Activated CD4-positive, alpha-beta T cell treated with anti-CD3 and anti-CD28 coated beads, Interleukin-2, amount 10 ng/mL, durations not matched to agents 24 days and 14 days (primary cell): ENCODE data around the gene EVI2B. TPM values are rescaled to one million over a fixed set of nuclear protein-coding genes. Genes with fewer than 3 reads are reported as not detected.
A peak's percentile ranks its signal among the peaks of the same experiment; 100 is the strongest.
"Not testable (repeated sequence)": the region's sequence is repeated elsewhere in the genome, so short reads cannot be mapped to it uniquely, and the experiment has no call there.

ENCODE experiments used
- DNase-seq: peaks from one replicate; pipeline ENCODE4 v3.0.0; 2022
- H3K27ac Mint-ChIP-seq: one replicate; pipeline ENCODE4 v1.8.0; 2022; ENCODE audit warnings: mild to moderate bottlenecking, mixed read lengths
- H3K27me3 Mint-ChIP-seq: one replicate; pipeline ENCODE4 v1.8.0; 2022; ENCODE audit warnings: mixed read lengths
- H3K36me3 Mint-ChIP-seq: one replicate; pipeline ENCODE4 v1.8.0; 2022; ENCODE audit warnings: low read depth, mild to moderate bottlenecking, mixed read lengths
- H3K4me1 Mint-ChIP-seq: one replicate; pipeline ENCODE4 v1.8.0; 2021; ENCODE audit warnings: mixed read lengths
- H3K4me3 Mint-ChIP-seq: one replicate; pipeline ENCODE4 v1.8.0; 2022; ENCODE audit warnings: mild to moderate bottlenecking, moderate library complexity, mixed read lengths
- H3K9me3 Mint-ChIP-seq: one replicate; pipeline ENCODE4 v1.8.0; 2021; ENCODE audit warnings: mixed read lengths
- intact Hi-C: fragments of 100-400 bp; cut with micrococcal nuclease; formaldehyde crosslinking; loops from one replicate; pipeline ENCODE4 v1.15.1; 2023
- total RNA-seq: library from RNA; stranded (reverse); gene quantifications from 2 replicates; pipeline ENCODE4 v1.2.3, GENCODE V29; 2022

The EVI2B gene
- total RNA-seq, 1 donor from 2014 or later, result 16.6 TPM

DNA sequence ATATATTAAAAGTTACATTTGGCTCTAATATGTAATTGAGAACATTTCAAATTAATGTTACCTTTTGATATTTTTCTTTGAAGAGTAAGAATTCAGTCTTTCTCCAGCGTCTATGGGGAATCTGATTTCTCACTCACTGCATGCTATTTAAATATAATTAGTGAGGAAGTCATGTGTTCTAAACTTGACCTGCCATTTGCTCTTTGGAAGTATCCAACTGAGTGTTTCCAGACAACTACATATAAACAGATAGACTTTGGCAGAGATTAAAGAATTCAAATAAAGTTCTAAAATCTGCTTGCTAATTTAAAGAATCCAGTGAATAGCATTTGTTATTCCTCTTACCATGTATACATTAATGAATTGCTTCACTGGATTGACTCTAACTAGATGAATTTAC, 40.3 kb downstream of the EVI2B start:
- H3K4me3 Mint-ChIP-seq, result no peak overlapping the region

DNA sequence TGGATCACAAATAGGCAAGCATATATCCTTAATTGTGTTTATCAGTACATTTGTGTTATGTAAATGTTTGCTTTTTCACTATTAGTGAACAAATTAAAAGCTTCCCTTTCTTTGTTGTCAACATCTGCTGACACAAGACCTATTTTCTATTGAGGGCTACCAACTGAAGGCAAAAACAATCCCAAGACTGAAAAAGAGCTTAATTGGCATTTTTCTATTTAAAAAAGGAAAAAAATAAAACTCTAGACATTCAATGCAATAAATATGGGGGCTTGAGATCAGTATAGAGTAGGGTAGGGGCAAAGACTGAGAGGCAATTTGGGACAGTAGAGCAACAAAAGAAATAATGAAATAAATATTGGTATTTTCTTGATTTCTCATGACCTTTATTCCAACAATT, 41.1 kb downstream of the EVI2B start:
- no peak overlapping the region for H3K27ac Mint-ChIP-seq

More for the DNA sequence above, 40.3 kb downstream of the EVI2B start:
- H3K27ac Mint-ChIP-seq, result no peak overlapping the region
- no peaks in the 10 kb centered on the region for H3K9me3 Mint-ChIP-seq
- no peaks in the 10 kb centered on the region for H3K36me3 Mint-ChIP-seq
- no peak for DNase-seq
- intact Hi-C loops, result no loop called here
- H3K4me1 Mint-ChIP-seq, result peaks cover 8% of the 10 kb centered on the region
- no peaks in the 10 kb centered on the region for H3K27me3 Mint-ChIP-seq

DNA sequence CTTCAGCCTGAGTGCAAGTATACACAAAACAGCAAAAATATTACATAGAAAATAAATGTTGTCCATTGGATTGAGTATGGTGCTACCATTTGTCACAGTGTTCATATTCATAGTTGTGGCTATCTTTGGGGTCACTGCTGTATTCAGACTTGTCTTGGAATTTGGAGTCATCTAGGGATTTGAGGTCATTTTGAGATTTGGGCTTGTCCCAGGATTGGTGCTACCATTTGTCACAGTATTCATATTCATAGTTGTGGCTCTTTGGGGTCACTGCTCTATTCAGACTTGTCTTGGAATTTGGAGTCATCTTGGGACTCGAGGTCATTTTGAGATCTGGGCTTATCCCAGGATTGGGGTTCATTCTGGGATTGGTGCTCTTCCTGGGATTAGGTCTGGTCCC, 41.6 kb downstream of the EVI2B start:
- H3K27me3 Mint-ChIP-seq, result no peaks in the 10 kb centered on the region
- no peak for DNase-seq
- intact Hi-C loops, result no loop called here
- H3K27ac Mint-ChIP-seq, result no peak overlapping the region
- no peaks in the 10 kb centered on the region for H3K9me3 Mint-ChIP-seq
- H3K4me3 Mint-ChIP-seq, result no peak overlapping the region
- peaks cover 8% of the 10 kb centered on the region for H3K4me1 Mint-ChIP-seq
- H3K36me3 Mint-ChIP-seq, result peaks cover 6% of the 10 kb centered on the region

More for the DNA sequence above, 41.1 kb downstream of the EVI2B start:
- H3K4me1 Mint-ChIP-seq, result peaks cover 8% of the 10 kb centered on the region
- H3K4me3 Mint-ChIP-seq, result no peak overlapping the region
- intact Hi-C loops, result no loop called here
- peaks cover 3% of the 10 kb centered on the region for H3K36me3 Mint-ChIP-seq
- no peaks in the 10 kb centered on the region for H3K9me3 Mint-ChIP-seq
- no peak for DNase-seq
- H3K27me3 Mint-ChIP-seq, result no peaks in the 10 kb centered on the region

DNA sequence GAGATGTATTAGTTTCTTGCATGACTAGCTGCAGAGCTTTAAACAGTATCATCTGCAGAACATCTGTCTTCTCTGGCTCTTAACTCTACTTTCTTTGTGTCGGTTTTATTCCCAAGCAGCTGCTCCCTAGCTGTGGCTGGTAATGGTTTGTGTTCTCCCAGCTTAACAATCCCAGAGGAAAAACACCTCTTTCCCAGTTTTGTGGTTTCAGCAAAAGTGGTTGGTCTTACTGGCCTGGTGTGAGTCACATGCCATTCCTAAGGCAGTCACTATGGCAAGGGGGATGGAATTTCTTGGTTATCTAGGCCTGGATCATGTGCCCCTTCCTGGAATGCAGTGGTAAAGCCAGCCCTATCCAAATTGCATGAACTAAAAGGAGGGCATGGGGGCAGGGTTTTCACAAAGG, 44.3 kb downstream of the EVI2B start:
- H3K36me3 Mint-ChIP-seq, result peaks cover 8% of the 10 kb centered on the region
- no peak overlapping the region for H3K4me3 Mint-ChIP-seq
- intact Hi-C loops, result no loop called here
- peaks cover 2% of the 10 kb centered on the region for H3K4me1 Mint-ChIP-seq
- no peak for DNase-seq
- H3K27me3 Mint-ChIP-seq, result no peaks in the 10 kb centered on the region
- no peak overlapping the region for H3K27ac Mint-ChIP-seq
- no peaks in the 10 kb centered on the region for H3K9me3 Mint-ChIP-seq

DNA sequence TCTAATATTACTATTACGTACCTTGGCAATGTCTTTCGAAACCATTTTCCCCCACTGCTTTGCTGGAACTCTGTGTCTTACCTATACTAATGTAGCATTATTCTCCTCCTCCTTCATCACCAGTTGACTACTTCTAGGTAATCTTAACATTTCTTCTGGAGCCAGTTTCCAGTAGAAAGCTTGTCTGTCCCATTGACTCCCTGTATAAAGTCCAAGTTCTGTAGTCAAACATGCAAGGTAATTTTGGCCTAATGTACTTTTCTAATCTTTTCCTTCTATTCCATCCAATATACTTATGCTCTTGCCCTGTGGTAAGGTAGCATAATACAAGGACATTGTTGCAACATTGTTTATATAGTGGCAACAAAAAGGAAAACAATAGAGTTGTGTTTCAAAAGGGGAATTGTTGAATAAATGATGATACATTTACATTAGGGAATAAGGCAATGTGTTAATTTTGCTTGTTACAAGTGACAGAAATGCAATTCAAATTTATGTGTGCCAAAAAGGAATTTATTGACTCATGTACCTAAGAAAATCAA, 44.7 kb downstream of the EVI2B start:
- intact Hi-C loops, result no loop called here
- Mint-ChIP-seq H3K27ac (no peak overlapping the region), H3K36me3 (peaks cover 8% of the 10 kb centered on the region), H3K4me3 (no peak overlapping the region), H3K9me3 (no peaks in the 10 kb centered on the region), H3K27me3 (no peaks in the 10 kb centered on the region), H3K4me1 (no peaks in the 10 kb centered on the region)
- DNase-seq, result no peak

DNA sequence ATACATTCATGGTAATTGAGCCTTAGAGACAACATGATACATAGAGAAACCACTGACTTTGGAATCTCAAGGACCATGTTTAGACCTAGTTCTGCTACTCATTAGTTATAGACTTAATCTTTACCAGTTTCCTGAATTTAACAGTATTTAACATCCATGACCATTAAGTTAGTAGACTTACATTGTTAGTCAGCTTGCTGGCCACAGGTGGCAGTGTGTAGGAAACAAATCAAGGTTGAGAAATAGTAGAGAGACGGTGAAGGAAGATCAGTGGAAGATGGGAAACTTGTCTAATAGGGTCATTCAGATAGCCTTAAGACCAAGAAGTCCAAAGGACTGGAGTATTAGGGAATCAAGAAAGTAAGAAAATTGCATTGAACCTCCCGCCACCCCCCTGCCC, 47.8 kb downstream of the EVI2B start:
- H3K4me1 Mint-ChIP-seq, result no peaks in the 10 kb centered on the region
- intact Hi-C loops, result no loop called here

DNA sequence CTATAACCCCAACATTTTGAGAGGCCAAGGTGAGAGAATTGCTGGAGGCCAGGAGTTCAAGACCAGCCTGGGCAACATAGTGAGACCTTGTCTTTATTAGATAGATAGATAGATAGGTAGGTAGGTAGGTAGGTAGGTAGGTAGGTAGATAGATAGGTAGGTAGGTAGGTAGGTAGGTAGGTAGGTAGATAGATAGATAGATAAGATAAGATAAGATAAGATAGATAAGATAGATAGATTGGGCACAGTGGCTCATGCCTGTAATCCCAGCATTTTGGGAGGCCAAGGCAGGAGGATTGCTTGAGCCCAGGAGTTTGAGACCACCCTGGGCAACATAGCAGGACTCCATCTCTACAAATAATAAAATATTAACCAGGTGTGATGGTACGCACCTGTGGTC, 50.9 kb downstream of the EVI2B start:
- DNase-seq, H3K4me1 Mint-ChIP-seq, H3K4me3 Mint-ChIP-seq, H3K36me3 Mint-ChIP-seq, H3K27me3 Mint-ChIP-seq, H3K9me3 Mint-ChIP-seq, H3K27ac Mint-ChIP-seq: not testable (repeated sequence)
- intact Hi-C loops, result loop anchor here (1.0 kb wide), 1 partner anchor 110 kb away; no protein-coding TSS in a partner anchor

More for the DNA sequence above, 47.8 kb downstream of the EVI2B start:
- H3K36me3 Mint-ChIP-seq, result peaks cover 8% of the 10 kb centered on the region
- no peaks in the 10 kb centered on the region for H3K9me3 Mint-ChIP-seq
- no peaks in the 10 kb centered on the region for H3K27me3 Mint-ChIP-seq
- peak; percentile 60 for DNase-seq
- H3K4me3 Mint-ChIP-seq, result no peak overlapping the region
- no peak overlapping the region for H3K27ac Mint-ChIP-seq

DNA sequence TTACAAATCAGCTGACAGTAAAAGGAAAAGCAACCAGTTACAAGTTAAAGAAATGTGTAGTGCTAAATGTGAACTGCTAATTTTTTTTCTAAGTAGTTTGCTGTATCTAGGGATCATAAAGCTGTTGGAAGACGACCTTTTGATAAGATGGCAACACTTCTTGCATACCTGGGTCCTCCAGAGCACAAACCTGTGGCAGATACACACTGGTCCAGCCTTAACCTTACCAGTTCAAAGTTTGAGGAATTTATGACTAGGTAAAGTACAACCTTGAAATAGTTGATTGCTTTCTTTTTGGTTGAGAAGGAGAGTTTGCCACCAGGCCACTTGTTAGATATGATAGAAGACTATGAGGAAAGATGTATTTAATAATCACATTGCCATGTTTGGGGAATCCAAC, 52.3 kb downstream of the EVI2B start:
- H3K27ac Mint-ChIP-seq, result no peak overlapping the region
- DNase-seq, result no peak
- no peak overlapping the region for H3K4me3 Mint-ChIP-seq
- peaks cover 2% of the 10 kb centered on the region for H3K36me3 Mint-ChIP-seq
- H3K4me1 Mint-ChIP-seq, result no peaks in the 10 kb centered on the region
- H3K27me3 Mint-ChIP-seq, result no peaks in the 10 kb centered on the region
- H3K9me3 Mint-ChIP-seq, result no peaks in the 10 kb centered on the region
- intact Hi-C loops, result no loop called here

DNA sequence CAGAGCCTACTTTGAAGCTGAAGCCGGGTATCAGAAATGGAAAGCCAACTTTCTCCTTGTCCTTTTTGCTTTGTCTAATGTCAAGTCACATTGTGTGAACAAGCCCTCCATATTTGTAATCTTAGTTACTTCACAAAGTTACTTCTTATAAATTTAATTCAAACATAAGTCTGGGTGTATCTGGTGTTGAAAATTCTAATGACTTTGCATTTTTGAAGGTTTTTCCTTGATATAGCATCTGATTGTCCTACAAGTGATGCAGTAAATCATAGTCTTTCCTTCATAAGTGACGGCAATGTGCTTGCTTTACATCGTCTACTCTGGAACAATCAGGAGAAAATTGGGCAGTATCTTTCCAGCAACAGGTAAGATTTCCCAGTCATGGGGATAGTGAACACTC, 53.7 kb downstream of the EVI2B start:
- intact Hi-C loops, result no loop called here
- no peak for DNase-seq
- Mint-ChIP-seq H3K36me3 (no peaks in the 10 kb centered on the region), H3K27ac (no peak overlapping the region), H3K9me3 (no peaks in the 10 kb centered on the region), H3K4me3 (no peak overlapping the region), H3K27me3 (no peaks in the 10 kb centered on the region), H3K4me1 (no peaks in the 10 kb centered on the region)

DNA sequence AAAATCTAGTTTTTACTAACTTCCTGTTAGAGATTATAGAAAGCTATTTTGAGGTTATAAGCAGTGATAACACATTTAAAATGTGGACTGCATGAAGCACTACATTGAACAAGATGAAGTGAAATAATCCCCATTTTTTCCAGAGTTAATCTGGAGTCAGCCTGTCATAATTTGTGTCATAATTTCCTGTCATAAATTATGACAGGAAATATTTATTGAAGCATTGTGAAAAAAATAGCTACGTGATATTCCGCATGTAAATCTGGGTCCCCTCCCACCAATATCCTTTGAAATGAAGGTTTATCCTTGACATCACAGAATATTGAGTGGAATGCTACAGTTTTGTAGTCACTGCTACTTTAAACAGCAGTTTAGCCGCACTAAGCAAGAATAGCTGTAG, 56.9 kb downstream of the EVI2B start:
- H3K4me3 Mint-ChIP-seq, result no peak overlapping the region
- no peak for DNase-seq
- no peaks in the 10 kb centered on the region for H3K27me3 Mint-ChIP-seq
- no peaks in the 10 kb centered on the region for H3K36me3 Mint-ChIP-seq
- H3K27ac Mint-ChIP-seq, result no peak overlapping the region
- no peaks in the 10 kb centered on the region for H3K4me1 Mint-ChIP-seq
- no peaks in the 10 kb centered on the region for H3K9me3 Mint-ChIP-seq
- intact Hi-C loops, result no loop called here

DNA sequence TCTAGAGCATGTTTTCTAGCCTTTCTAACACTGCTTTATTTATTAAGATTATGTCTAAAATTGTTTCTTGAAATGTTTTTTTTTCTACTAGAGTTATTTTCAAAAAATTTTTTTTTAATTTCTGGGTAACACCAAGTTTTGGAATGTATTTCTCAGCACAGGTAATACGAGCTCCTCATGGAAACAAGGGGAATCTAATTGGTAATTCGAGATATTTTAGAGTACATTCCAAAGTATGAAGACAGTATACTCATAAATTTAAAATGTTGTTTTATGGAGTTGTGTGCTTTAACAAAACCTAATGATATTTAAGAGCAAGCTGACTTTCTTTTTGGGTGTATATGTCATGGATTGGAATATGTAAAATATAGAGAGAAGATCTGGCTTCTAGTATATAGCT, 59.2 kb downstream of the EVI2B start:
- DNase-seq, result no peak
- H3K27ac Mint-ChIP-seq, result no peak overlapping the region
- no peak overlapping the region for H3K4me3 Mint-ChIP-seq
- intact Hi-C loops, result no loop called here
- H3K9me3 Mint-ChIP-seq, result no peaks in the 10 kb centered on the region
- no peaks in the 10 kb centered on the region for H3K36me3 Mint-ChIP-seq
- H3K27me3 Mint-ChIP-seq, result no peaks in the 10 kb centered on the region
- no peaks in the 10 kb centered on the region for H3K4me1 Mint-ChIP-seq

Other genes starting within 250 kb of the EVI2B start
- 28.5 and 28.9 TPM in 2 replicates for gene NF1, start 219.1 kb downstream of the EVI2B start, total RNA-seq
- 0.09 and 0.35 TPM in 2 replicates for gene OMG, start 16.8 kb downstream of the EVI2B start, total RNA-seq
- gene EVI2A, start 7.6 kb upstream of the EVI2B start, total RNA-seq, result 30.4 and 31.5 TPM in 2 replicates
- 24.3 and 26.4 TPM in 2 replicates for gene RAB11FIP4, start 77.6 kb upstream of the EVI2B start, total RNA-seq